HepG2 (cell line): Measurements from ENCODE around the gene SEMA5B. TPM values are rescaled to one million over a fixed set of nuclear protein-coding genes. Genes with fewer than 3 reads are reported as not detected.

Experiments used
- ATAC-seq: fragments of 200-7000 bp; cut with Tn5 transposase; 3 replicates; pipeline ENCODE4 v1.9.1; 2020; ENCODE audit warnings: mild to moderate bottlenecking, moderate library complexity
- BruUV-seq: library from RNA; stranded (reverse); fragments of 400-500 nt; replicated peaks from 2 replicates; lab custom pipeline; 2021; lab: Mats Ljungman, UMichigan
- CTCF ChIA-PET: fragments of 300-600 bp; formaldehyde crosslinking; extraction: SDS; loops from one replicate; lab custom pipeline; 2021; ENCODE audit warnings: low total read pairs, inconsistent platforms, low intra/inter-chr PET ratio; lab: Yijun Ruan, JAX
- POLR2A ChIA-PET: fragments of 350-600 bp; sonication (Branson Sonifier 250); formaldehyde crosslinking; loops from one replicate; lab custom pipeline; 2020; ENCODE audit warnings: antibody characterized with exemption, inconsistent platforms; lab: Yijun Ruan, JAX
- DNase-seq: peaks from one replicate; pipeline ENCODE4 v3.0.0-alpha.2; 2015; ENCODE audit warnings: low spot score
- FAIRE-seq: peaks from 3 replicates; lab custom pipeline; 2011; peaks lifted over from hg19 to GRCh38; lab: Jason Lieb, UNC
- H2AFZ ChIP-seq: one replicate; pipeline ENCODE4 v1.6.1; 2011; ENCODE audit warnings: low read length, inconsistent platforms
- H3K27ac ChIP-seq: fragments of 300-600 bp; 3 replicates; pipeline ENCODE4 v1.8.0; 2011; ENCODE audit warnings: mixed run types, mild to moderate bottlenecking, mixed read lengths, low read length, inconsistent platforms; ENCODE audit not compliant: insufficient read depth; ENCODE audit errors: extremely low read length
- H3K27me3 ChIP-seq, 2 experiments: fragments of 200-600 bp in 1 of 2; 2 replicates in 1 of 2; 3 replicates in 1 of 2; pipeline versions ENCODE4 v1.6.0 to v1.8.0; 2011; ENCODE audit warnings: low read length in 2 of 2, mild to moderate bottlenecking in 2 of 2, moderate library complexity in 2 of 2, inconsistent platforms in 1 of 2; ENCODE audit not compliant: insufficient read depth in 2 of 2, control insufficient read depth in 1 of 2
- H3K36me3 ChIP-seq, 2 experiments: fragments of 200-600 bp in 1 of 2; replicated peaks in 1 of 2; 2 replicates in 1 of 2; 3 replicates in 1 of 2; pipeline versions ENCODE4 v1.5.1 to v1.8.0; 2011; ENCODE audit warnings: low read length in 2 of 2, inconsistent platforms in 1 of 2; ENCODE audit not compliant: insufficient read depth in 2 of 2, control insufficient read depth in 1 of 2
- H3K4me1 ChIP-seq: 2 replicates; pipeline ENCODE4 v1.5.1; 2012; ENCODE audit warnings: low read length, inconsistent platforms; ENCODE audit not compliant: insufficient read depth
- H3K4me2 ChIP-seq: 2 replicates; pipeline ENCODE4 v1.6.0; 2011; ENCODE audit warnings: low read depth, low read length, inconsistent platforms
- H3K4me3 ChIP-seq, 3 experiments: fragments of 200-600 bp in 1 of 3; sonication (generic), shearing (Covaris generic) in 1 of 3; replicated peaks in 1 of 3; 2 replicates each; pipeline ENCODE4 v1.5.1; 2011 to 2016; ENCODE audit warnings: low read length in 3 of 3, inconsistent platforms in 2 of 3, low read depth in 2 of 3, mild to moderate bottlenecking in 2 of 3, control low read depth in 1 of 3, mixed read lengths in 1 of 3; ENCODE audit not compliant: insufficient read depth in 1 of 3
- H3K79me2 ChIP-seq: one replicate; pipeline ENCODE4 v1.6.1; 2011; ENCODE audit warnings: low read length, inconsistent platforms; ENCODE audit not compliant: insufficient read depth
- H3K9ac ChIP-seq: 2 replicates; pipeline ENCODE4 v1.6.0; 2011; ENCODE audit warnings: mild to moderate bottlenecking, low read depth, low read length, inconsistent platforms; ENCODE audit not compliant: insufficient read depth
- H3K9me3 ChIP-seq: 2 replicates; pipeline ENCODE4 v1.5.1; 2012; ENCODE audit warnings: mild to moderate bottlenecking, low read length
- H4K20me1 ChIP-seq: 2 replicates; pipeline ENCODE4 v1.6.0; 2011; ENCODE audit warnings: inconsistent platforms, mild to moderate bottlenecking, low read length, moderate library complexity; ENCODE audit not compliant: insufficient read depth
- ARNT2 ChIP-seq: sonication (generic); formaldehyde crosslinking; IDR thresholded peaks from 2 replicates; pipeline ENCODE4 v1.8.0; 2022; ENCODE audit warnings: mild to moderate bottlenecking, low read depth, missing genetic modification reagents, moderate library complexity
- ATF4 ChIP-seq, 2 experiments: fragments of 450-650 bp in 1 of 2; sonication (generic) in 1 of 2; formaldehyde crosslinking; IDR thresholded peaks; 2 replicates each; pipeline versions ENCODE4 v1.5.0 to v1.8.0; 2020 to 2022; ENCODE audit warnings: mild to moderate bottlenecking in 1 of 2, missing genetic modification reagents in 1 of 2
- KDM5A ChIP-seq: fragments of 200-600 bp; sonication (generic); IDR thresholded peaks from 2 replicates; pipeline ENCODE4 v1.7.0; 2018; ENCODE audit warnings: antibody characterized with exemption, mild to moderate bottlenecking, low read length, borderline replicate concordance
- MBNL3 ChIP-seq: fragments of 250-450 bp; sonication (Bioruptor Pico); conservative IDR thresholded peaks from 2 replicates; pipeline ENCODE4 v1.8.0; 2022; ENCODE audit warnings: mild to moderate bottlenecking, inconsistent platforms
- MNT ChIP-seq: fragments of 450-650 bp; IDR thresholded peaks from 2 replicates; pipeline ENCODE4 v1.6.1; 2016
- PAWR ChIP-seq: sonication (generic); formaldehyde crosslinking; IDR thresholded peaks from 2 replicates; pipeline ENCODE4 v1.4.0; 2020; ENCODE audit warnings: missing genetic modification reagents, mild to moderate bottlenecking, borderline replicate concordance
- ZNF256 ChIP-seq: sonication (generic); formaldehyde crosslinking; conservative IDR thresholded peaks from 2 replicates; pipeline ENCODE4 v1.4.0; 2020; ENCODE audit warnings: missing genetic modification reagents
- ZNF678 ChIP-seq: sonication (generic); formaldehyde crosslinking; IDR thresholded peaks from 2 replicates; pipeline ENCODE4 v1.4.0; 2020; ENCODE audit warnings: mild to moderate bottlenecking, missing genetic modification reagents
- ZNF720 ChIP-seq: sonication (generic); formaldehyde crosslinking; IDR thresholded peaks from 2 replicates; pipeline ENCODE4 v1.4.0; 2020; ENCODE audit warnings: missing genetic modification reagents
- ZNF75D ChIP-seq: sonication (generic); formaldehyde crosslinking; IDR thresholded peaks from 2 replicates; pipeline ENCODE4 v1.8.1; 2023; ENCODE audit warnings: missing genetic modification reagents, mild to moderate bottlenecking, borderline replicate concordance
- WGBS: methylation state at CpG from one replicate; pipeline ENCODE4 v1.1.6; 2017; ENCODE audit warnings: low lambda C conversion rate; 5-methylcytosine and 5-hydroxymethylcytosine counted together
- in situ Hi-C: cut with HindIII; loops from 2 replicates; pipeline ENCODE4 v1.10.0; 2017; ENCODE audit warnings: low pct_unique_long_range_greater_than_20kb; ENCODE audit not compliant: extremely low pct_ligation_motif_present
- intact Hi-C: fragments of 100-400 bp; cut with micrococcal nuclease; formaldehyde crosslinking; loops from one replicate; pipeline ENCODE4 v1.10.0; 2022; ENCODE audit not compliant: unreplicated experiment
- polyA plus RNA-seq, 8 experiments: library from polyadenylated mRNA; depleted of rRNA in 3 of 8; stranded (reverse) in 7 of 8; unstranded in 1 of 8; fragments of >200 nt; fragmentation: Illumina TruSeq in 4 of 8; extraction: Trizol in 4 of 8; gene quantifications; 2 replicates each; pipeline versions ENCODE4 v1.2.1 to v1.2.3, GENCODE V29; 2011 to 2016; ENCODE audit warnings: low read depth in 4 of 8, missing spikeins in 1 of 8, mixed read lengths in 1 of 8; ENCODE audit not compliant: insufficient read depth in 1 of 8
- total RNA-seq, 5 experiments: library from RNA; depleted of rRNA; stranded (reverse); fragments of >200 nt; fragmentation: Illumina TruSeq; extraction: Trizol; gene quantifications; 2 replicates each; pipeline ENCODE4 v1.2.3, GENCODE V29; 2016; ENCODE audit warnings: low read depth in 1 of 5

SEMA5B gene
- total and polyA plus RNA-seq, 2 of the 13 experiments (the other 11 are each of a cell fraction or from before 2014, with no cell fraction given): not detected

- no peaks in the 10 kb centered on the region for H3K9me3 ChIP-seq
- no peaks in the 10 kb centered on the region for H3K36me3 ChIP-seq
- no peak overlapping the region for H3K9ac ChIP-seq
- DNase-seq (no peak), ATAC-seq (peak; percentile 13; the same call in 1 of the 3 replicates), FAIRE-seq (no peak)
- TF ChIP-seq ARNT2 (CRISPR knock-in tag) (no peak), PAWR (no peak), ATF4 (CRISPR knock-in tag; IDR thresholded peaks at IDR 0.05) (no peak), ZNF678 (no peak), KDM5A (no peak), ZNF256 (CRISPR knock-in tag) (no peak), ZNF75D (CRISPR knock-in tag) (no peak)
- intact Hi-C loops: no loop called here
- H4K20me1 ChIP-seq: no peaks in the 10 kb centered on the region
- WGBS: 100% methylated on average over 1 of the region's 9 CpGs
- no TSS peak for BruUV-seq
- H3K4me2 ChIP-seq: no peak overlapping the region
- ChIA-PET CTCF (no interaction called here), POLR2A (no interaction called here)
- H3K4me1 ChIP-seq: no peaks in the 10 kb centered on the region
- H2AFZ ChIP-seq: no peak overlapping the region
- H3K27me3 ChIP-seq: peaks cover 10 to 79% of the 10 kb centered on the region in 2 experiments
- in situ Hi-C loops: no loop called here
- no peak overlapping the region for H3K27ac ChIP-seq
- no peak overlapping the region for H3K4me3 ChIP-seq
- no peaks in the 10 kb centered on the region for H3K79me2 ChIP-seq
These were observed 34.9 kb downstream of the SEMA5B start for GRCh38 chr3:122992676-122993075.

- H3K27ac ChIP-seq: no peak overlapping the region
- H3K4me3 ChIP-seq: no peak overlapping the region
- peaks cover 10 to 74% of the 10 kb centered on the region in 2 experiments for H3K27me3 ChIP-seq
- POLR2A ChIA-PET: no interaction called here
- CTCF ChIA-PET: no interaction called here
- intact Hi-C loops (no loop called here), in situ Hi-C loops (no loop called here)
- DNase-seq: no peak
- no peaks in the 10 kb centered on the region for H3K36me3 ChIP-seq
- ATAC-seq: no peak
- no TSS peak for BruUV-seq
- H3K4me2 ChIP-seq: no peak overlapping the region
- peak; percentile 60 for TF ChIP-seq MNT
- no peak for TF ChIP-seq MBNL3
- no peak for TF ChIP-seq ZNF720
- no peaks in the 10 kb centered on the region for H3K79me2 ChIP-seq
- H3K9me3 ChIP-seq: no peaks in the 10 kb centered on the region
- no peaks in the 10 kb centered on the region for H3K4me1 ChIP-seq
- no peaks in the 10 kb centered on the region for H4K20me1 ChIP-seq
- WGBS: 0% methylated on average over 5 of the region's 6 CpGs
- H3K9ac ChIP-seq: no peak overlapping the region
- FAIRE-seq: no peak
- no peak overlapping the region for H2AFZ ChIP-seq
These were observed 35.4 kb downstream of the SEMA5B start for GRCh38 chr3:122992133-122992532.
